Choroid plexus epithelial cell (primary cell): Measurements from ENCODE around the gene CHMP1B.
A peak's percentile ranks its signal among the peaks of the same experiment; 100 is the strongest.

Source experiments
- DNase-seq: peaks from one replicate; pipeline ENCODE4 v3.0.0-alpha.2; 2010; ENCODE audit warnings: low read depth
- H3K4me3 ChIP-seq: 2 replicates; pipeline ENCODE4 v1.5.1; 2011; ENCODE audit warnings: low read depth, mild to moderate bottlenecking, control low read depth, low read length, moderate library complexity
- CTCF ChIP-seq: conservative IDR thresholded peaks from 2 replicates; pipeline ENCODE4 v1.5.1; 2011; ENCODE audit warnings: low read depth, mild to moderate bottlenecking, control low read depth, inconsistent platforms, low read length, moderate library complexity

Gene CHMP1B

GRCh38 chr18:11866329-11866728, 15.1 kb downstream of the CHMP1B start:
- no peak for TF ChIP-seq CTCF
- no peak for DNase-seq
- no peak overlapping the region for H3K4me3 ChIP-seq

DNA sequence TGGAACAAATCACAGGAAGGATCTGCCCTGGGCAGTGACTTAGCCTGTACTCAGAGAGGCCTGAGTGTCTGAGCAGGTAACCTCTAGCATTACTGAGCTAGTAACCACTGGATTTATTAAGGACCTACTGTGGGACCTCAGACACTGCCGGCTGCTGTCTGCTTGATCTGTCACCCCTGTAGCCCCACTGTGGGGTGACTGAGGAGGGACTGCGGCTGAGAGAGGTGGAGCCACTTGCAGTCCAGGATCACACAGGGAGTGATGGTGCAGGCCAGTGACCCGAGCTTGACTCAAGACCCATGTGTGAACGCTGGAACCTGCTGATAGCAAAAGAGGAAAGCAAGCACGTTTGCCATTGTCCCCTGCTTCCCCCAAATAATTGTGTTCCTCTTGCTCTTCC, 15.6 kb downstream of the CHMP1B start:
- no peak for TF ChIP-seq CTCF
- no peak for DNase-seq

GRCh38 chr18:11868230-11868629, 17.0 kb downstream of the CHMP1B start:
- TF ChIP-seq CTCF: no peak
- H3K4me3 ChIP-seq: no peak overlapping the region
- no peak for DNase-seq

More for the DNA sequence above, 15.6 kb downstream of the CHMP1B start:
- H3K4me3 ChIP-seq: no peak overlapping the region

GRCh38 chr18:11871501-11871900, 20.3 kb downstream of the CHMP1B start:
- no peak for DNase-seq
- TF ChIP-seq CTCF: no peak
- no peak overlapping the region for H3K4me3 ChIP-seq

DNA sequence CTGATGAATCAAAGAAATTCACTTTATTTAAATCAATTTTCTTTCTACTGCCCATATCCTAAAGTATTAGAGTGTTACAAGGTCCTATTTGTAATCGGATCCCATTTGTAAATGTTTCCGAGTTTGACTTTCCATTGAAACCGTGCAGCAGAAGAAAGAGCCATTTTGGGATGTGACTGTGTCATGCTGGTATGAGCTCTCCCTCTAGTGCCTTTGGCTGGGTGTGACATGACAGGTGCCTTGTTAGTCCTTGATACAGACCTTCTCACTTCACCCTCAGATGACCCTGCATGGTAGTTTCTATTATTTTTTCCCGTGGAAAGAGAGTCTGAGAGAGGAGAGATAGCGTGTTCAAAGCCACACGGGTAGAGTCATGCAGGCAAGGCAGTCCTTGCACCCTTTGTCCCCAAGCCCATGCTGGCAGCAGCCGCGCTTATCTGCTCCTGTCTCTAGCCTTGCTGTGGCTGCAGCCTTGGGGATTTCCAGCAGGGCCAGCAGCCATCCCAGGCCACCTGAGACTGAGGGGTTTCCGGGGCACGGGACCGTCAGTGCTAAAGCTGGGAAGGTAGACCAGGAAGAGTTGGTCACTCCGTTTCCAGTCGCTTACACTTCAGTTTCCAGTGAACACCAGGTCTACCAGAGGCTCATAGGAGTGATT, 21.4 kb downstream of the CHMP1B start:
- DNase-seq: peak; percentile 66
- peak; percentile 66 for TF ChIP-seq CTCF
- H3K4me3 ChIP-seq: no peak overlapping the region

DNA sequence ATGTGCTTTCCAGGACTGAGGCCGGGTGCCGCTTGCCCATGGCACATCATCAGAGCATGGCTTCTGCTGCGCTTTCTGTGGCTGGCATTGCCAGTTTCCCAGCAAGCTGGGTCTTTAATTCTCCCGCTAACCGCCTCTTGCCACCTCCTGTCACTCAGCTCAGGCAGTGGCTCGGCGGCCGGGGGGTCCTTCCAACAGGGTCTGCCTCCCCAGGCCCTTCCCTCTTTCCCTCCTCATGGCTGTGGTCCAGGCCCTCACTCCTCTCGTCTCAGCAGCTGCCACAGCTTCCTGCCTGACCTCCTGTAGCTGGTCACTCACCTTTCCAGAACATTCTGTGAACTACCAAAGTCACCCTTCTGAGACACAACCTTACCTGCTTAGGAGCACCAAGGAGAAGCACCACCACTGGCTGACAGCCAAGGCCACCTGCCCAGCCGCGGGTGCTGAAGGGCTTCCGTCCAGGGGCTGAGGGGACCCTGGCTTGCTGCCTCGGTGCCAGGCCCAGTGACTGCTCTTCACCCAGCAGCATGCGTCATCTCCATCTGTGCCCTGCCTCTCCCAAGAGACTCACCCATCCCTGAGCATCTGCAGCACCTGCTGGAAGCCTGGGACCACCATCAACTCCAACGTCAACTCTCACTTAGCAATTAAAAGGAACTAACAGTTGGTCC, 22.6 kb downstream of the CHMP1B start:
- no peak overlapping the region for H3K4me3 ChIP-seq
- no peak for DNase-seq
- TF ChIP-seq CTCF: no peak

DNA sequence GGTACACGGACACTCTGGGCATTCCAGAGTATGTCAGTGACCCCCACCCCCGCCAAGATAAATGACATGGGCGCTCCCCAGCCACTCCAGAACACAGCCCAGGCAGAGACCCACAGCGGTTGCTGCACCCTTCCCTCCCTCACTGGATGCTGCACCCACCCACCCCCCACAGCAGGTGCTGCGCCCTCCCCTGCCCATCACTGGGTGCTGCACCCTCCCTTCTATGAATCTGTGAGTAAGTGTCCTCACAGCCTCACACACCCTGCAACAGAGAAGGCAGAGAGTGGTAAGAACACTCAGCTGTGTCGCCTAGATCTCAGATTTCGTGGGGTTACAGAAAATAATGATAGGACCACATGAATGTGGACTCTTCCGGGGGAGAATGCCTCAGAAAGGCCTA, 23.5 kb downstream of the CHMP1B start:
- DNase-seq: no peak
- no peak overlapping the region for H3K4me3 ChIP-seq
- TF ChIP-seq CTCF: no peak
